H9 (cell line): Measurements from ENCODE around the gene RANBP3. TPM values are rescaled to one million over a fixed set of nuclear protein-coding genes. Genes with fewer than 3 reads are reported as not detected.
A peak's percentile ranks its signal among the peaks of the same experiment; 100 is the strongest.

ENCODE experiments used
- DNase-seq: peaks from one replicate; pipeline ENCODE4 v3.0.0-alpha.2; 2017
- H2AFZ ChIP-seq: one replicate; pipeline ENCODE4 v1.6.1; 2013; ENCODE audit warnings: mild to moderate bottlenecking, low read length, control low read depth, moderate library complexity
- H2AK5ac ChIP-seq: 2 replicates; pipeline ENCODE4 v1.6.1; 2013; ENCODE audit warnings: low read length, control low read depth, mixed read lengths; ENCODE audit not compliant: insufficient read length
- H2BK120ac ChIP-seq: one replicate; pipeline ENCODE4 v1.6.1; 2013; ENCODE audit warnings: low read depth, mild to moderate bottlenecking, low read length, control low read depth, inconsistent platforms; ENCODE audit not compliant: poor library complexity, severe bottlenecking
- H2BK12ac ChIP-seq: 2 replicates; pipeline ENCODE4 v1.6.1; 2013; ENCODE audit warnings: low read length, control low read depth, mixed read lengths, low read depth; ENCODE audit not compliant: insufficient read length
- H2BK15ac ChIP-seq: 2 replicates; pipeline ENCODE4 v1.6.1; 2013; ENCODE audit warnings: low read depth, low read length, control low read depth
- H2BK20ac ChIP-seq: one replicate; pipeline ENCODE4 v1.6.1; 2013; ENCODE audit warnings: low read depth, mild to moderate bottlenecking, low read length, control low read depth, inconsistent platforms; ENCODE audit not compliant: poor library complexity, severe bottlenecking
- H2BK5ac ChIP-seq: 2 replicates; pipeline ENCODE4 v1.6.1; 2013; ENCODE audit warnings: low read length, control low read depth, mixed read lengths; ENCODE audit not compliant: insufficient read length
- H3K14ac ChIP-seq: 2 replicates; pipeline ENCODE4 v1.6.1; 2013; ENCODE audit warnings: low read length, control low read depth; ENCODE audit not compliant: insufficient read depth
- H3K18ac ChIP-seq: 2 replicates; pipeline ENCODE4 v1.6.1; 2013; ENCODE audit warnings: low read depth, mild to moderate bottlenecking, mixed read lengths, low read length, control low read depth; ENCODE audit not compliant: insufficient read length
- H3K23ac ChIP-seq: 2 replicates; pipeline ENCODE4 v1.6.1; 2013; ENCODE audit warnings: low read length, control low read depth, mixed read lengths, low read depth; ENCODE audit not compliant: insufficient read length
- H3K23me2 ChIP-seq: 2 replicates; pipeline ENCODE4 v1.6.1; 2013; ENCODE audit warnings: low read depth, mild to moderate bottlenecking, mixed read lengths, low read length, control low read depth; ENCODE audit not compliant: insufficient read length, poor library complexity, severe bottlenecking
- H3K27ac ChIP-seq: 2 replicates; pipeline ENCODE4 v1.5.1; 2013; ENCODE audit warnings: low read length, control low read depth, mixed read lengths, low read depth; ENCODE audit not compliant: insufficient read length
- H3K27me3 ChIP-seq: 2 replicates; pipeline ENCODE4 v1.6.1; 2013; ENCODE audit warnings: low read length, control low read depth, inconsistent platforms; ENCODE audit not compliant: insufficient read depth
- H3K4ac ChIP-seq: 2 replicates; pipeline ENCODE4 v1.6.1; 2013; ENCODE audit warnings: low read depth, mild to moderate bottlenecking, control low read depth, inconsistent platforms, low read length, moderate library complexity
- H3K4me1 ChIP-seq: 2 replicates; pipeline ENCODE4 v1.6.1; 2013; ENCODE audit warnings: low read length, control low read depth, inconsistent platforms; ENCODE audit not compliant: insufficient read depth
- H3K4me2 ChIP-seq: 2 replicates; pipeline ENCODE4 v1.6.1; 2013; ENCODE audit warnings: low read length, control low read depth, mixed read lengths; ENCODE audit not compliant: insufficient read length, insufficient read depth
- H3K56ac ChIP-seq: 2 replicates; pipeline ENCODE4 v1.6.1; 2013; ENCODE audit warnings: low read depth, mild to moderate bottlenecking, mixed read lengths, low read length, control low read depth; ENCODE audit not compliant: insufficient read length
- H3K79me1 ChIP-seq: 2 replicates; pipeline ENCODE4 v1.6.1; 2013; ENCODE audit warnings: low read depth, mild to moderate bottlenecking, moderate library complexity, low read length, control low read depth, inconsistent platforms; ENCODE audit not compliant: insufficient read depth, poor library complexity, severe bottlenecking
- H3K79me2 ChIP-seq: 2 replicates; pipeline ENCODE4 v1.6.1; 2013; ENCODE audit warnings: low read length, control low read depth, inconsistent platforms; ENCODE audit not compliant: insufficient read depth
- H3K9ac ChIP-seq: 2 replicates; pipeline ENCODE4 v1.6.1; 2013; ENCODE audit warnings: low read length, control low read depth, mixed read lengths; ENCODE audit not compliant: insufficient read length; ENCODE audit errors: extremely low read depth
- H3K9me3 ChIP-seq: one replicate; pipeline ENCODE4 v1.6.1; 2013; ENCODE audit warnings: low read depth, low read length, inconsistent platforms; ENCODE audit not compliant: control insufficient read depth
- H3T11ph ChIP-seq: one replicate; pipeline ENCODE4 v1.6.1; 2013; ENCODE audit warnings: mild to moderate bottlenecking, low read length, control low read depth, inconsistent platforms
- H4K20me1 ChIP-seq: one replicate; pipeline ENCODE4 v1.6.1; 2013; ENCODE audit not compliant: control insufficient read depth, insufficient read length, insufficient read depth
- H4K5ac ChIP-seq: 2 replicates; pipeline ENCODE4 v1.6.1; 2013; ENCODE audit warnings: low read depth, mild to moderate bottlenecking, mixed read lengths, low read length, control low read depth; ENCODE audit not compliant: insufficient read length
- H4K8ac ChIP-seq: replicated peaks from 2 replicates; pipeline ENCODE4 v1.6.1; 2013; ENCODE audit warnings: low read length, control low read depth, mixed read lengths, low read depth; ENCODE audit not compliant: insufficient read length
- H4K91ac ChIP-seq: 2 replicates; pipeline ENCODE4 v1.6.1; 2013; ENCODE audit warnings: low read depth, mild to moderate bottlenecking, moderate library complexity, mixed read lengths, low read length, control low read depth; ENCODE audit not compliant: insufficient read length
- H3K27ac Mint-ChIP-seq, 3 experiments: 2 replicates in 2 of 3; 3 replicates in 1 of 3; pipeline ENCODE4 v1.8.0; 2020 to 2021; ENCODE audit warnings: mixed read lengths in 3 of 3, mild to moderate bottlenecking in 1 of 3, moderate library complexity in 1 of 3
- H3K27me3 Mint-ChIP-seq: 2 replicates; pipeline ENCODE4 v1.8.0; 2021; ENCODE audit warnings: low read depth, mild to moderate bottlenecking, moderate library complexity, mixed read lengths
- H3K36me3 Mint-ChIP-seq, 3 experiments: 2 replicates in 2 of 3; 3 replicates in 1 of 3; pipeline ENCODE4 v1.8.0; 2020 to 2021; ENCODE audit warnings: low read depth in 3 of 3, mixed read lengths in 3 of 3; ENCODE audit not compliant: insufficient read depth in 1 of 3
- H3K4me1 Mint-ChIP-seq, 2 experiments: 2 replicates each; pipeline ENCODE4 v1.8.0; 2020; ENCODE audit warnings: mixed read lengths in 2 of 2
- H3K4me3 Mint-ChIP-seq, 2 experiments: 2 replicates in 1 of 2; 3 replicates in 1 of 2; pipeline ENCODE4 v1.8.0; 2020 to 2021; ENCODE audit warnings: mild to moderate bottlenecking in 2 of 2, mixed read lengths in 2 of 2, moderate library complexity in 1 of 2
- H3K9me3 Mint-ChIP-seq, 2 experiments: 2 replicates in 1 of 2; 3 replicates in 1 of 2; pipeline ENCODE4 v1.8.0; 2020; ENCODE audit warnings: mild to moderate bottlenecking in 2 of 2, mixed read lengths in 2 of 2, moderate library complexity in 1 of 2
- WGBS: extraction: QIAGEN DNeasy Blood & Tissue Kit; methylation state at CpG from one replicate; pipeline ENCODE4 v1.1.7; 2013; ENCODE audit warnings: missing lambda C conversion rate, low lambda C conversion rate, mixed read lengths; ENCODE audit not compliant: insufficient read length; ENCODE audit errors: extremely low coverage; 5-methylcytosine and 5-hydroxymethylcytosine counted together
- total RNA-seq: library from RNA; stranded (reverse); gene quantifications from 2 replicates; pipeline ENCODE4 v1.2.1, GENCODE V29; 2021
- TF ChIP-seq, protein P1 (sequence below): fragments of 200-600 bp; sonication (generic); conservative IDR thresholded peaks from 3 replicates; pipeline ENCODE4 v1.8.0; 2021; ENCODE audit warnings: antibody characterized with exemption, mild to moderate bottlenecking

RANBP3 gene
- total RNA-seq, 1 experiment from 2014 or later: 86.5 TPM

DNA sequence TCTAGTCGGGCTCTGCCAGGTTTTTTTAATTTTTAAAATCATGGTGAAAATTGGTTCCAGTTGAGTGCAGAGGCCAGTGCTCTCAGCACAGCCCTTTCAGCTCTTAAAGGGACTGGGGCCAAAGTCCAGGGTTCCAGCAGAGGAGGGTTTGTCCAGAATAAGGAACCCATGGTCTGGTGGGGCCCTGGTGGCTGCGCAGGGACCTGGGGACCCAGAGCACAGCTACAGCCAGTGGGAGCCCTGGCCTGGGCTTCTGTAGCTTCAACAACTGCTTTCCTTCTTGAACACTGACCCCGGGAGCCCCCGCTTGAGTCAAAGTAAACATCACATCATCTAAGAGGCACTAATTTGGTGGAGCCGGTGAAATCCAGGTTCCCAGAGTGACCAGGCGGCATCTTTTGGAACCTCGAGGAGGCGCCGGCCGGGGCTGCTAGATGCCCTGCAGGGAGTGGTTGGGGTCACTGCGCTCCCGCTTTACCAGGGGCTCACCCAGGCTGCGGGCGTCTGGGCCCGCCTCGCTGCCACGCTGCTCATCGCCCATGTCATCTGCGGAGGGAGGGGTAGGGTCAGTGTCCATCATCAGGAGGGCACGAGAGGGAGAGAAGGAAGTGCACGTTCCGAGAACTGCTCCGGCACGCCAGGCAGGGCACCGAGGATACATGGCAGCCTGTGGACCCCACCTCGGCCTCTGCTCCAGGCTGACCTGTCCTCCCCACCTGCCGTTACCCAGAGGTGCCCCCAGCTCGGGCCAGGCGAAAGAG, 16.6 kb upstream of the RANBP3 start:
- Histone ChIP-seq H3K4ac (no peak overlapping the region), H2BK20ac (no peak overlapping the region), H4K8ac (no peak overlapping the region), H2BK15ac (no peak overlapping the region), H3K4me2 (no peak overlapping the region), H3K23me2 (no peaks in the 10 kb centered on the region), H3T11ph (no peak overlapping the region), H3K56ac (no peak overlapping the region), H3K14ac (0 out of 2 replicates have a peak overlapping the region, but pooled peaks have one; percentile 25), H3K27ac (no peak overlapping the region), H4K91ac (no peak overlapping the region), H2BK5ac (no peak overlapping the region), H2BK12ac (no peak overlapping the region), H4K20me1 (no peaks in the 10 kb centered on the region), H3K4me1 (no peaks in the 10 kb centered on the region; the same call in 1 of the 2 replicates), H3K18ac (no peak overlapping the region), H2AFZ (no peak overlapping the region), H3K79me2 (no peaks in the 10 kb centered on the region), H3K9me3 (no peaks in the 10 kb centered on the region), H3K27me3 (no peaks in the 10 kb centered on the region), H2AK5ac (no peak overlapping the region), H3K79me1 (no peaks in the 10 kb centered on the region), H2BK120ac (no peak overlapping the region), H3K23ac (no peak overlapping the region), H3K9ac (no peak overlapping the region), H4K5ac (no peak overlapping the region)
- WGBS: no CpG with 5 or more reads among the region's 29 CpGs
- Mint-ChIP-seq H3K4me3 (no peak overlapping the region), H3K27me3 (peaks cover 4% of the 10 kb centered on the region), H3K9me3 (peaks cover 0 to 2% of the 10 kb centered on the region in 2 experiments; a peak in 3 of 5 replicates), H3K27ac (no peak overlapping the region; a peak in 1 of 7 replicates), H3K36me3 (peaks cover 0 to 4% (median 2%) of the 10 kb centered on the region in 3 experiments; a peak in 3 of 7 replicates), H3K4me1 (peaks cover 7 to 8% of the 10 kb centered on the region in 2 experiments)
- TF ChIP-seq, protein P1, sequence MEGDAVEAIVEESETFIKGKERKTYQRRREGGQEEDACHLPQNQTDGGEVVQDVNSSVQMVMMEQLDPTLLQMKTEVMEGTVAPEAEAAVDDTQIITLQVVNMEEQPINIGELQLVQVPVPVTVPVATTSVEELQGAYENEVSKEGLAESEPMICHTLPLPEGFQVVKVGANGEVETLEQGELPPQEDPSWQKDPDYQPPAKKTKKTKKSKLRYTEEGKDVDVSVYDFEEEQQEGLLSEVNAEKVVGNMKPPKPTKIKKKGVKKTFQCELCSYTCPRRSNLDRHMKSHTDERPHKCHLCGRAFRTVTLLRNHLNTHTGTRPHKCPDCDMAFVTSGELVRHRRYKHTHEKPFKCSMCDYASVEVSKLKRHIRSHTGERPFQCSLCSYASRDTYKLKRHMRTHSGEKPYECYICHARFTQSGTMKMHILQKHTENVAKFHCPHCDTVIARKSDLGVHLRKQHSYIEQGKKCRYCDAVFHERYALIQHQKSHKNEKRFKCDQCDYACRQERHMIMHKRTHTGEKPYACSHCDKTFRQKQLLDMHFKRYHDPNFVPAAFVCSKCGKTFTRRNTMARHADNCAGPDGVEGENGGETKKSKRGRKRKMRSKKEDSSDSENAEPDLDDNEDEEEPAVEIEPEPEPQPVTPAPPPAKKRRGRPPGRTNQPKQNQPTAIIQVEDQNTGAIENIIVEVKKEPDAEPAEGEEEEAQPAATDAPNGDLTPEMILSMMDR: no peak
- DNase-seq: no peak
